NT2/D1 (cell line): Measurements from ENCODE around the gene SLIT3.

ENCODE experiments used
- DNase-seq: peaks from one replicate; pipeline ENCODE4 v3.0.0-alpha.2; 2011; ENCODE audit warnings: low read depth, low spot score
- H3K27me3 ChIP-seq: 2 replicates; pipeline ENCODE4 v1.6.0; 2011; ENCODE audit warnings: mild to moderate bottlenecking; ENCODE audit not compliant: insufficient read length, insufficient read depth
- H3K36me3 ChIP-seq: 2 replicates; pipeline ENCODE4 v1.6.1; 2011; ENCODE audit warnings: mild to moderate bottlenecking, low read length, mixed read lengths; ENCODE audit not compliant: insufficient read depth, insufficient read length
- H3K4me1 ChIP-seq: 2 replicates; pipeline ENCODE4 v1.5.1; 2011; ENCODE audit not compliant: insufficient read depth, insufficient read length
- H3K4me3 ChIP-seq: 2 replicates; pipeline ENCODE4 v1.5.1; 2011; ENCODE audit warnings: low read depth; ENCODE audit not compliant: insufficient read length
- H3K9ac ChIP-seq: 2 replicates; pipeline ENCODE4 v1.6.0; 2011; ENCODE audit warnings: low read depth; ENCODE audit not compliant: insufficient read length
- H3K9me3 ChIP-seq: 2 replicates; pipeline ENCODE4 v1.5.1; 2011; ENCODE audit warnings: mild to moderate bottlenecking, low read length; ENCODE audit not compliant: insufficient read depth
- SUZ12 ChIP-seq: IDR thresholded peaks from 2 replicates; pipeline ENCODE4 v1.6.1; 2011; ENCODE audit not compliant: insufficient read length, insufficient read depth; ENCODE audit errors: extremely low read depth
- YY1 ChIP-seq: IDR thresholded peaks from 2 replicates; pipeline ENCODE4 v1.6.1; 2011; ENCODE audit not compliant: insufficient read length, insufficient read depth
- ZNF274 ChIP-seq: IDR thresholded peaks from 2 replicates; pipeline ENCODE4 v1.6.1; 2011; ENCODE audit warnings: mild to moderate bottlenecking, low read depth, low read length

The SLIT3 gene

GRCh38 chr5:169041180-169041579 lies 259.8 kb downstream of the SLIT3 start:
- peaks cover 3% of the 10 kb centered on the region for H3K4me1 ChIP-seq
- no peaks in the 10 kb centered on the region for H3K27me3 ChIP-seq
- no peak overlapping the region for H3K4me3 ChIP-seq
- TF ChIP-seq YY1 (no peak), ZNF274 (no peak), SUZ12 (no peak)
- no peak for DNase-seq
- no peaks in the 10 kb centered on the region for H3K9me3 ChIP-seq
- H3K9ac ChIP-seq, result no peak overlapping the region
- H3K36me3 ChIP-seq, result no peaks in the 10 kb centered on the region

- no peak for TF ChIP-seq ZNF274
- TF ChIP-seq YY1, result no peak
- no peak for TF ChIP-seq SUZ12
- no peaks in the 10 kb centered on the region for H3K36me3 ChIP-seq
- H3K27me3 ChIP-seq, result no peaks in the 10 kb centered on the region
- H3K4me1 ChIP-seq, result peaks cover 3% of the 10 kb centered on the region
- no peaks in the 10 kb centered on the region for H3K9me3 ChIP-seq
- H3K9ac ChIP-seq, result no peak overlapping the region
- no peak for DNase-seq
- H3K4me3 ChIP-seq, result no peak overlapping the region
Observed at GRCh38 chr5:169039592-169039991, 261.3 kb downstream of the SLIT3 start.

- no peak overlapping the region for H3K9ac ChIP-seq
Observed at GRCh38 chr5:169037466-169037865, 263.5 kb downstream of the SLIT3 start.

GRCh38 chr5:169036079-169036805 lies 264.7 kb downstream of the SLIT3 start:
- no peaks in the 10 kb centered on the region for H3K36me3 ChIP-seq
- no peak overlapping the region for H3K9ac ChIP-seq
- no peak overlapping the region for H3K4me3 ChIP-seq
- TF ChIP-seq YY1, result no peak
- no peak for TF ChIP-seq SUZ12
- TF ChIP-seq ZNF274, result no peak
- H3K27me3 ChIP-seq, result no peaks in the 10 kb centered on the region
- H3K4me1 ChIP-seq, result peaks cover 3% of the 10 kb centered on the region
- H3K9me3 ChIP-seq, result peaks cover 7% of the 10 kb centered on the region
- DNase-seq, result no peak

More at GRCh38 chr5:169037466-169037865, 263.5 kb downstream of the SLIT3 start:
- TF ChIP-seq YY1 (no peak), ZNF274 (no peak), SUZ12 (no peak)
- peaks cover 3% of the 10 kb centered on the region for H3K4me1 ChIP-seq
- H3K36me3 ChIP-seq, result no peaks in the 10 kb centered on the region
- H3K27me3 ChIP-seq, result no peaks in the 10 kb centered on the region
- H3K9me3 ChIP-seq, result peaks cover 7% of the 10 kb centered on the region
- no peak overlapping the region for H3K4me3 ChIP-seq
- DNase-seq, result no peak

- Histone ChIP-seq H3K36me3 (no peaks in the 10 kb centered on the region), H3K27me3 (no peaks in the 10 kb centered on the region), H3K9ac (no peak overlapping the region), H3K4me1 (peaks cover 5% of the 10 kb centered on the region), H3K9me3 (peaks cover 15% of the 10 kb centered on the region), H3K4me3 (no peak overlapping the region)
- TF ChIP-seq SUZ12, result no peak
- TF ChIP-seq ZNF274, result no peak
- no peak for TF ChIP-seq YY1
- no peak for DNase-seq
Observed at GRCh38 chr5:169029661-169030274, 271.2 kb downstream of the SLIT3 start.

GRCh38 chr5:169029037-169029436 lies 271.9 kb downstream of the SLIT3 start:
- Histone ChIP-seq H3K4me1 (peaks cover 5% of the 10 kb centered on the region), H3K27me3 (no peaks in the 10 kb centered on the region), H3K9me3 (peaks cover 15% of the 10 kb centered on the region), H3K36me3 (no peaks in the 10 kb centered on the region), H3K9ac (no peak overlapping the region), H3K4me3 (no peak overlapping the region)
- no peak for DNase-seq
- no peak for TF ChIP-seq SUZ12

- TF ChIP-seq YY1 (no peak), ZNF274 (no peak), SUZ12 (no peak)
- no peak overlapping the region for H3K4me3 ChIP-seq
- DNase-seq, result no peak
Observed at GRCh38 chr5:169027501-169028061, 273.4 kb downstream of the SLIT3 start.

More at GRCh38 chr5:169027501-169028061, 273.4 kb downstream of the SLIT3 start:
- Histone ChIP-seq H3K27me3 (no peaks in the 10 kb centered on the region), H3K36me3 (no peaks in the 10 kb centered on the region), H3K4me1 (peaks cover 5% of the 10 kb centered on the region), H3K9me3 (peaks cover 7% of the 10 kb centered on the region; the same call in 1 of the 2 replicates), H3K9ac (no peak overlapping the region)
